ENCODE data around the gene SLC8B1.

DNA sequence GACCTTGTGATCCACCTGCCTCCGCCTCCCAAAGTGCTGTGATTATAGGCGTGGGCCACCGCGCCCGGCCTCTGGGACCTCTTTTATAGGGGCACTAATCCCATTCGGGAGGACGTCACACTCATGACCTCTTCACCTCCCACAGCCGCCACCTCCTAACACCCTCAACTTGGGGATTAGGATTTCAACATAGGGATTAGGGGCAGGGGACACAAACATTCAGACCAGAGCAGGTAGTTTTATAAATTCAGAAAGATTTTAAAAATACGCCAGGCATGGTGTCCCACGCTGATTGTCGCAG is 64.2 kb downstream of the SLC8B1 start:
- TF ChIP-seq, protein P1, sequence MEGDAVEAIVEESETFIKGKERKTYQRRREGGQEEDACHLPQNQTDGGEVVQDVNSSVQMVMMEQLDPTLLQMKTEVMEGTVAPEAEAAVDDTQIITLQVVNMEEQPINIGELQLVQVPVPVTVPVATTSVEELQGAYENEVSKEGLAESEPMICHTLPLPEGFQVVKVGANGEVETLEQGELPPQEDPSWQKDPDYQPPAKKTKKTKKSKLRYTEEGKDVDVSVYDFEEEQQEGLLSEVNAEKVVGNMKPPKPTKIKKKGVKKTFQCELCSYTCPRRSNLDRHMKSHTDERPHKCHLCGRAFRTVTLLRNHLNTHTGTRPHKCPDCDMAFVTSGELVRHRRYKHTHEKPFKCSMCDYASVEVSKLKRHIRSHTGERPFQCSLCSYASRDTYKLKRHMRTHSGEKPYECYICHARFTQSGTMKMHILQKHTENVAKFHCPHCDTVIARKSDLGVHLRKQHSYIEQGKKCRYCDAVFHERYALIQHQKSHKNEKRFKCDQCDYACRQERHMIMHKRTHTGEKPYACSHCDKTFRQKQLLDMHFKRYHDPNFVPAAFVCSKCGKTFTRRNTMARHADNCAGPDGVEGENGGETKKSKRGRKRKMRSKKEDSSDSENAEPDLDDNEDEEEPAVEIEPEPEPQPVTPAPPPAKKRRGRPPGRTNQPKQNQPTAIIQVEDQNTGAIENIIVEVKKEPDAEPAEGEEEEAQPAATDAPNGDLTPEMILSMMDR (IDR thresholded peaks at IDR 0.05; ENCODE audit: low read depth, low read length), result no peak
- no peak for TF ChIP-seq POLR2A (IDR thresholded peaks at IDR 0.05; ENCODE audit: extremely low read depth, insufficient read length)
